Body of pancreas (tissue), 4 donors: ENCODE results near the gene PINLYP. TPM values are rescaled to one million over a fixed set of nuclear protein-coding genes. Genes with fewer than 3 reads are reported as not detected.

Experiments
- ATAC-seq: fragments of 150-250 bp; one replicate; pipeline ENCODE4 v1.9.1; 2016
- DNase-seq, 4 donors: peaks; one replicate each; pipeline ENCODE4 v3.0.0-alpha.2; 2019
- H3K27ac ChIP-seq, 4 donors: fragments of 200-600 bp; sonication (generic); 1 replicate in 3 of 4; 2 replicates in 1 of 4; pipeline versions ENCODE4 v1.5.1 to v1.6.1; 2016 to 2019; ENCODE audit warnings: mild to moderate bottlenecking in 1 of 4, mixed read lengths in 1 of 4, moderate library complexity in 1 of 4
- H3K27me3 ChIP-seq, 2 donors: fragments of 200-600 bp; sonication (generic); one replicate each; pipeline ENCODE4 v1.6.0; 2016; ENCODE audit warnings: mild to moderate bottlenecking in 1 of 2
- H3K36me3 ChIP-seq, 2 donors: fragments of 200-600 bp; sonication (generic); replicated peaks in 1 of 2; 2 replicates each; pipeline ENCODE4 v1.5.1; 2016; ENCODE audit warnings: low read depth in 2 of 2; ENCODE audit not compliant: insufficient read depth in 1 of 2
- H3K4me1 ChIP-seq: fragments of 200-600 bp; sonication (generic); one replicate; pipeline ENCODE4 v1.6.0; 2016
- H3K4me3 ChIP-seq, 2 donors: fragments of 200-600 bp; sonication (generic); 1 replicate in 1 of 2; 2 replicates in 1 of 2; pipeline ENCODE4 v1.5.1; 2016 to 2019
- H3K9me3 ChIP-seq, 3 donors: fragments of 200-600 bp; sonication (generic); 1 replicate in 2 of 3; 2 replicates in 1 of 3; pipeline ENCODE4 v1.5.1; 2016
- POLR2A ChIP-seq, 3 donors: fragments of 450-650 bp; IDR thresholded peaks; one replicate each; pipeline ENCODE4 v1.6.1; 2016; ENCODE audit warnings: antibody characterized with exemption in 3 of 3, mild to moderate bottlenecking in 2 of 3
- WGBS, 2 donors: methylation state at CpG; one replicate each; pipeline ENCODE4 v1.1.5; 2017; 5-methylcytosine and 5-hydroxymethylcytosine counted together
- intact Hi-C: fragments of 100-400 bp; cut with DNase I; formaldehyde crosslinking; loops from one replicate; pipeline ENCODE4 v1.15.1; 2023
- total RNA-seq, 2 donors: library from RNA; depleted of rRNA; stranded (reverse); fragments of >200 nt; gene quantifications; one replicate each; pipeline ENCODE4 v1.1.0, GENCODE V29; 2016
- TF ChIP-seq, protein P1 (sequence below), 7 experiments: fragments of 450-650 bp in 4 of 7; fragments of 200-600 bp in 3 of 7; sonication (generic) in 3 of 7; IDR thresholded peaks; one replicate each; pipeline ENCODE4 v1.5.1; 2016 to 2019; ENCODE audit warnings: antibody characterized with exemption in 7 of 7

PINLYP gene
- total RNA-seq, 2 donors from 2014 or later, result 4.6 TPM; not detected in 1

DNA sequence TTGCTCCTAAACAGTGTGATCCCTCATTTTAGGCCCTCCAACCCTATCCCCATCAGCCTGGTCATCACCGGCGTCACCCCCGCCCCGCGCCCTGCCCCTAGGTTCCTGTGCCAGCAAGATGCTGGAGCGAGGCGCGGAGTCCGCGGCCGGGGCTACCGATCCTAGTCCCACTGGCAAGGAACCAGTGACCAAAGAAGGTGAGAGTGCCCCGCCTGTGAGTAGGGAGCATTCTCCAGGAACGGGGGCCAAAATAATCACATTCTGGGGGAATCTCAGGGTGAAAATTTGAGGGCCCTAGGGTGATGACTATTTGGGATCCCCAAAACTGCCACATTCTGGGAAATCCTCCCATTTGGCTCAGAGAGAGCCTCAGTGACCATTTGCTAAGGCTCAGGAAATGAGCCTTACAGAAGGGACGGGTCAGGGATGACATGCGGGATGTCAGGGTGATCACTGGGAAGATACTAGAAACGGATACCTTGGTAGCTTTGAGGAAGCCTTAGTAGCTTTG lies 41.2 kb upstream of the PINLYP start:
- Histone ChIP-seq H3K27me3 (no peaks in the 10 kb centered on the region), H3K36me3 (peaks cover 0 to 2% of the 10 kb centered on the region in 2 donors), H3K27ac (peak overlapping the region in 3 of 4 donors; percentile 86 to 93 (median 87)), H3K4me3 (no peak overlapping the region), H3K4me1 (peaks cover 24% of the 10 kb centered on the region), H3K9me3 (peaks cover 0 to 8% (median 0%) of the 10 kb centered on the region in 3 donors)
- intact Hi-C loops, result no loop called here
- DNase-seq (no peak), ATAC-seq (no peak)
- TF ChIP-seq POLR2A (IDR thresholded peaks at IDR 0.05), result no peak
- TF ChIP-seq, protein P1, sequence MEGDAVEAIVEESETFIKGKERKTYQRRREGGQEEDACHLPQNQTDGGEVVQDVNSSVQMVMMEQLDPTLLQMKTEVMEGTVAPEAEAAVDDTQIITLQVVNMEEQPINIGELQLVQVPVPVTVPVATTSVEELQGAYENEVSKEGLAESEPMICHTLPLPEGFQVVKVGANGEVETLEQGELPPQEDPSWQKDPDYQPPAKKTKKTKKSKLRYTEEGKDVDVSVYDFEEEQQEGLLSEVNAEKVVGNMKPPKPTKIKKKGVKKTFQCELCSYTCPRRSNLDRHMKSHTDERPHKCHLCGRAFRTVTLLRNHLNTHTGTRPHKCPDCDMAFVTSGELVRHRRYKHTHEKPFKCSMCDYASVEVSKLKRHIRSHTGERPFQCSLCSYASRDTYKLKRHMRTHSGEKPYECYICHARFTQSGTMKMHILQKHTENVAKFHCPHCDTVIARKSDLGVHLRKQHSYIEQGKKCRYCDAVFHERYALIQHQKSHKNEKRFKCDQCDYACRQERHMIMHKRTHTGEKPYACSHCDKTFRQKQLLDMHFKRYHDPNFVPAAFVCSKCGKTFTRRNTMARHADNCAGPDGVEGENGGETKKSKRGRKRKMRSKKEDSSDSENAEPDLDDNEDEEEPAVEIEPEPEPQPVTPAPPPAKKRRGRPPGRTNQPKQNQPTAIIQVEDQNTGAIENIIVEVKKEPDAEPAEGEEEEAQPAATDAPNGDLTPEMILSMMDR (IDR thresholded peaks at IDR 0.05), result no peak
- 22 to 44% methylated on average over 4 to 17 of the region's 17 CpGs for WGBS, 2 donors

DNA sequence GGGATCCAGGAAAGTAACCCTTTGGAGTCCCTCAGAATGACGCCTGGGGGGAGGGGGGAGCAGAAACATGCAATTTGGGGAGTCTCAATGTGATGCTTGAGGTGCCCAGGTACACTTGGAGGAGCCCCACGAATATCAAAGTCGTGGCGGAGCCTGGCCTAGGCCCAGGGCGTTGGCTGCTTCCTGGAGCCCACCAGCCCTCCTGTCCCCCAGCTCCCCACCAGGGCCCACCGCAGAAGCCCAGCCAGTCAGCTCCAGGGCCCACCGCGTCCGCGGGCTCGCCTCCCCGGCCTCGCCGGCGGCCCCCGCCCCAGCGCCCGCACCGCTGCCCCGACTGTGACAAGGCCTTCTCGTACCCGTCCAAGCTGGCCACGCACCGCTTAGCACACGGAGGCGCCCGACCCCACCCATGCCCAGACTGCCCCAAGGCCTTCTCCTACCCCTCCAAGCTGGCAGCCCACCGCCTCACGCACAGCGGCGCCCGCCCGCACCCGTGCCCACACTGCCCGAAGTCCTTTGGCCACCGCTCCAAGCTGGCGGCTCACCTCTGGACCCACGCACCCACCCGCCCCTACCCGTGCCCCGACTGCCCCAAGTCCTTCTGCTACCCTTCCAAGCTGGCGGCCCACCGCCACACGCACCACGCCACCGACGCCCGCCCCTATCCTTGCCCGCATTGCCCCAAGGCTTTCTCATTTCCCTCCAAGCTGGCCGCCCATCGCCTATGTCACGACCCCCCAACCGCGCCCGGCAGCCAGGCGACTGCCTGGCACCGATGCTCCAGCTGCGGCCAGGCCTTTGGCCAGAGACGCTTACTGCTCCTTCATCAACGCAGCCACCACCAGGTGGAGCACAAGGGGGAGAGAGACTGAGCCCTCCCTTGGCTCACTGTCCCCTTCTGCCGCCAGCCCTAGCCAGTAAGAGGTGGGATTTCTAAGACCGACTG lies 40.5 kb upstream of the PINLYP start:
- WGBS, 2 donors, result 49 to 57% methylated on average over 40 to 46 of the region's 62 CpGs
- TF ChIP-seq, protein P1 (IDR thresholded peaks at IDR 0.05), result peak; percentile 37 to 64 (median 57)
- no peak for TF ChIP-seq POLR2A (IDR thresholded peaks at IDR 0.05)

GRCh38 chr19:43538922-43539321 lies 36.7 kb upstream of the PINLYP start:
- Histone ChIP-seq H3K36me3 (peaks cover 0 to 16% of the 10 kb centered on the region in 2 donors), H3K27me3 (no peaks in the 10 kb centered on the region), H3K9me3 (peaks cover 0 to 8% (median 0%) of the 10 kb centered on the region in 3 donors), H3K4me3 (no peak overlapping the region), H3K4me1 (peaks cover 9% of the 10 kb centered on the region), H3K27ac (no peak overlapping the region)
- intact Hi-C loops, result no loop called here
- DNase-seq (no peak), ATAC-seq (no peak)
- TF ChIP-seq, protein P1 (IDR thresholded peaks at IDR 0.05), result no peak
- no peak for TF ChIP-seq POLR2A (IDR thresholded peaks at IDR 0.05)

More for the DNA sequence above, 40.5 kb upstream of the PINLYP start:
- intact Hi-C loops, result no loop called here
- peaks cover 0 to 2% of the 10 kb centered on the region in 2 donors for H3K36me3 ChIP-seq
- peaks cover 0 to 8% (median 0%) of the 10 kb centered on the region in 3 donors for H3K9me3 ChIP-seq
- H3K4me1 ChIP-seq, result peaks cover 24% of the 10 kb centered on the region
- ATAC-seq (no peak), DNase-seq (peak; percentile 61 to 79 (median 72))
- no peaks in the 10 kb centered on the region for H3K27me3 ChIP-seq
- peak overlapping the region in 3 of 4 donors; percentile 86 to 93 (median 87) for H3K27ac ChIP-seq
- H3K4me3 ChIP-seq, result no peak overlapping the region

- H3K36me3 ChIP-seq, result peaks cover 0 to 20% of the 10 kb centered on the region in 2 donors
- no peak for DNase-seq
These were observed 35.2 kb upstream of the PINLYP start for GRCh38 chr19:43540381-43540780.

More at GRCh38 chr19:43540381-43540780, 35.2 kb upstream of the PINLYP start:
- WGBS, 2 donors, result 98 to 100% methylated on average over 3 of the region's 3 CpGs
- Histone ChIP-seq H3K4me1 (peaks cover 3% of the 10 kb centered on the region), H3K4me3 (no peak overlapping the region), H3K9me3 (peaks cover 0 to 8% (median 0%) of the 10 kb centered on the region in 3 donors), H3K27ac (no peak overlapping the region), H3K27me3 (no peaks in the 10 kb centered on the region)
- intact Hi-C loops, result loop anchor here (5.0 kb wide), 1 partner anchor 107 kb away; no protein-coding TSS in a partner anchor
- TF ChIP-seq, protein P1 (IDR thresholded peaks at IDR 0.05), result no peak
- no peak for ATAC-seq
